ENCODE results near the gene PRKCQ. TPM values are rescaled to one million over a fixed set of nuclear protein-coding genes. Genes with fewer than 3 reads are reported as not detected.

PRKCQ gene
- total and polyA plus RNA-seq, 4 donors, result 0.13 to 3.3 (median 0.45) TPM

- H3K27ac ChIP-seq (ENCODE audit: low read depth in 1 of 2, low read length in 2 of 2), result no peak overlapping the region
- no peaks in the 10 kb centered on the region for H3K9me3 ChIP-seq (ENCODE audit: control insufficient read depth in 4 of 4, low read length in 3 of 4)
- no peak for DNase-seq (ENCODE audit: low spot score)
- H3K36me3 ChIP-seq (ENCODE audit: control insufficient read depth in 4 of 4, insufficient read depth in 3 of 4, low read depth in 1 of 4, low read length in 3 of 4), result no peaks in the 10 kb centered on the region
- H3K9ac ChIP-seq (ENCODE audit: low read depth in 1 of 2, low read length in 2 of 2), result no peak overlapping the region
- TF ChIP-seq HNF4G (IDR thresholded peaks at IDR 0.05) (no peak), EGR1 (IDR thresholded peaks at IDR 0.05; ENCODE audit: low read depth in 2 of 2) (no peak), GABPA (IDR thresholded peaks at IDR 0.05 in 1 of 2, conservative IDR thresholded peaks at IDR 0.05 in 1 of 2) (no peak), CTCF (IDR thresholded peaks at IDR 0.05; ENCODE audit: low read depth, low read length, missing input control) (no peak), REST (IDR thresholded peaks at IDR 0.05) (no peak), HNF4A (conservative IDR thresholded peaks at IDR 0.05) (no peak), FOXA1 (IDR thresholded peaks at IDR 0.05) (no peak), RXRA (IDR thresholded peaks at IDR 0.05) (no peak), MAX (IDR thresholded peaks at IDR 0.05) (no peak), JUND (IDR thresholded peaks at IDR 0.05) (no peak), SP1 (IDR thresholded peaks at IDR 0.05) (no peak)
- H3K27me3 ChIP-seq (ENCODE audit: control insufficient read depth in 4 of 4, insufficient read depth in 4 of 4, low read length in 3 of 4), result peaks cover 0 to 4% (median 0%) of the 10 kb centered on the region in 4 donors
- H3K4me3 ChIP-seq (ENCODE audit: low read depth in 1 of 3, low read length in 3 of 3), result no peak overlapping the region
- H3K4me1 ChIP-seq (ENCODE audit: control insufficient read depth in 4 of 4, insufficient read depth in 4 of 4, low read length in 3 of 4), result no peaks in the 10 kb centered on the region
- 93% methylated on average over 1 of the region's 1 CpG for WGBS
Observed at GRCh38 chr10:6602700-6603084, 22.6 kb upstream of the PRKCQ start.

DNA sequence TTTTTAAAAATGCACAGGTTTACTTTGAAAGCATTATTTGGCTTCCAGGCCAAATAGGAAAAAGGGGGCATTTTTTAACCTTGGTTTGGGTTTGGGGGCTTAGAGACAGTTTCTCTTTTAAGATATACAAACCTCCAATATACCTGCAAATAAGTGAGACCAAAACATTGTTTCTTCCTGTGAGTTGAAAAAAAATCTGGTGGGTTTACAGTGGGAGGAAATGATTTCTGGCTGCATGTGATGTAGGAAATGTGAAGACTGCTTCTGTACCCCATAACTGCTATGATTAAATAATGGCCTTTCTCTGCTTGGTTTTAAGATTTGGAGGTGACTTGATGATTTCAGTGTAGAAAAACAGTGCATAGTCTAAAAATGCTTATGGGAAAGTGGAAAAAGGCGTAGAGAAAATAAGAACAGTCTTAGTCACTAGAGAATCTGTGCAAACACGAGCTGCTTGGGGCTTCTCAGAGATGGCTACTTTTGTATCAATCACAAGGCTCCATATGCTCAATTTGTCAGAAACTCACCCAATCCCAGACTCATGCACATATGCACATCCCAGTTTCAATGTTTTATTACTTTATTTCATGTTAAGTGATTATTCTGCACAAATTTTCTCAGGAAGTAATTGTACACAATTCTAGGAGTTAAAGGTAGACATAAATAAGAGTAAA lies 22.1 kb upstream of the PRKCQ start:
- no peak overlapping the region for H3K27ac ChIP-seq (ENCODE audit: low read depth in 1 of 2, low read length in 2 of 2)
- TF ChIP-seq TAF1 (conservative IDR thresholded peaks at IDR 0.05), result no peak
- no peak for TF ChIP-seq NR2F2 (IDR thresholded peaks at IDR 0.05)
- no peak for TF ChIP-seq SP1 (IDR thresholded peaks at IDR 0.05)
- no peak for TF ChIP-seq FOXA1 (IDR thresholded peaks at IDR 0.05)
- TF ChIP-seq HNF4G (IDR thresholded peaks at IDR 0.05), result no peak
- no peak for TF ChIP-seq RXRA (IDR thresholded peaks at IDR 0.05)
- no peak for TF ChIP-seq JUND (IDR thresholded peaks at IDR 0.05)
- H3K4me3 ChIP-seq (ENCODE audit: low read depth in 1 of 3, low read length in 3 of 3), result no peak overlapping the region
- H3K4me1 ChIP-seq (ENCODE audit: control insufficient read depth in 4 of 4, insufficient read depth in 4 of 4, low read length in 3 of 4), result no peaks in the 10 kb centered on the region
- 86% methylated on average over 2 of the region's 2 CpGs for WGBS
- H3K36me3 ChIP-seq (ENCODE audit: control insufficient read depth in 4 of 4, insufficient read depth in 3 of 4, low read depth in 1 of 4, low read length in 3 of 4), result no peaks in the 10 kb centered on the region
- no peaks in the 10 kb centered on the region for H3K9me3 ChIP-seq (ENCODE audit: control insufficient read depth in 4 of 4, low read length in 3 of 4)
- no peak overlapping the region for H3K9ac ChIP-seq (ENCODE audit: low read depth in 1 of 2, low read length in 2 of 2)
- H3K27me3 ChIP-seq (ENCODE audit: control insufficient read depth in 4 of 4, insufficient read depth in 4 of 4, low read length in 3 of 4), result peaks cover 0 to 4% (median 0%) of the 10 kb centered on the region in 4 donors
- no peak for DNase-seq (ENCODE audit: low spot score)

All from liver (tissue), 9 donors.